ENCODE data around the gene KCNQ1OT1. TPM values are rescaled to one million over a fixed set of nuclear protein-coding genes. Genes with fewer than 3 reads are reported as not detected.

KCNQ1OT1 gene
- total and polyA plus RNA-seq, 9 of the 15 experiments (the other 6 are each of a cell fraction or from before 2014, with no cell fraction given) = 0.04 to 2.3 (median 0.74) TPM

DNA sequence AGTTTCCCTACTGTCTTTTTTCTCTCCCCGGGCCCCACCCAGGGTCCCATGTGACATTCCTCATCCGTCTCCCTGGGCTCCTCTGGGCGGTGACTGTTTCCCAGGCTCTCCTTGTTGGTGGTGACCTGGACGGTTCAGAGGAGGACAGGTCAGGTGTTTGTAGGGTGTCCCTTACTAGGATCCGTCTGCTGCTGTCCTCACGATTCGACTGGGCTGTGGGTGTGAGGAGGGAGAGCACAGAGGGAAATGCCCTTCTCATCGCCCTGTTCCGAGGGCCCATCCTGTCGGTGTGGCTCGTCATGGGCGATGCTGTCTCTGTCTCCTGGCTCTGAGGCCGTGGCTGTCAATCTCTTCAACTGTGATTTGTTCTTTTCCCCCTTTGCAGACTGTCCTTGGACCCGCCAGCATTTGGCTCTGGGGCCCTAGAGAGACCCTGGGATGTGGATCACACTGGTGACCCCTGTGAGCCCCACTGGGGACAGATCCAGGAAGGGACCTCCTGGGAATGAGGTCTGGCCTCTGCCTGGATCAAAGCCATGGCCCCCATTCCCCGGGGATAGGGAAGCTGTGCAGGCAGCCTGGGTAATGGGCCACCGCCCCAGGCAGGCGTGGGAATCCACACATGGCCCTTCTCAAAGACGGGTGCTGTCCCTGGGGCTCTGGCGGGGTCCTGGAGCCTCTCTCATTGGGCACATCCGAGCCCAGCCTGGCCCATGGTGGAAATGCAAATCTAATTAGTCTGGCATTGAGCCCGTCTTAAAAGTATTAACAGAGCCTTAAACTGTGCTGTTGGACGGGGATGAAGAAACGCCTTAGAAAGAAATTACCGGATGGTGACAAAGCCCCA is 46.8 kb upstream of the KCNQ1OT1 start (continued):
- TF ChIP-seq HCFC1 (IDR thresholded peaks at IDR 0.05; ENCODE audit: low read depth, low read length) = no peak
- TF ChIP-seq, protein P1, sequence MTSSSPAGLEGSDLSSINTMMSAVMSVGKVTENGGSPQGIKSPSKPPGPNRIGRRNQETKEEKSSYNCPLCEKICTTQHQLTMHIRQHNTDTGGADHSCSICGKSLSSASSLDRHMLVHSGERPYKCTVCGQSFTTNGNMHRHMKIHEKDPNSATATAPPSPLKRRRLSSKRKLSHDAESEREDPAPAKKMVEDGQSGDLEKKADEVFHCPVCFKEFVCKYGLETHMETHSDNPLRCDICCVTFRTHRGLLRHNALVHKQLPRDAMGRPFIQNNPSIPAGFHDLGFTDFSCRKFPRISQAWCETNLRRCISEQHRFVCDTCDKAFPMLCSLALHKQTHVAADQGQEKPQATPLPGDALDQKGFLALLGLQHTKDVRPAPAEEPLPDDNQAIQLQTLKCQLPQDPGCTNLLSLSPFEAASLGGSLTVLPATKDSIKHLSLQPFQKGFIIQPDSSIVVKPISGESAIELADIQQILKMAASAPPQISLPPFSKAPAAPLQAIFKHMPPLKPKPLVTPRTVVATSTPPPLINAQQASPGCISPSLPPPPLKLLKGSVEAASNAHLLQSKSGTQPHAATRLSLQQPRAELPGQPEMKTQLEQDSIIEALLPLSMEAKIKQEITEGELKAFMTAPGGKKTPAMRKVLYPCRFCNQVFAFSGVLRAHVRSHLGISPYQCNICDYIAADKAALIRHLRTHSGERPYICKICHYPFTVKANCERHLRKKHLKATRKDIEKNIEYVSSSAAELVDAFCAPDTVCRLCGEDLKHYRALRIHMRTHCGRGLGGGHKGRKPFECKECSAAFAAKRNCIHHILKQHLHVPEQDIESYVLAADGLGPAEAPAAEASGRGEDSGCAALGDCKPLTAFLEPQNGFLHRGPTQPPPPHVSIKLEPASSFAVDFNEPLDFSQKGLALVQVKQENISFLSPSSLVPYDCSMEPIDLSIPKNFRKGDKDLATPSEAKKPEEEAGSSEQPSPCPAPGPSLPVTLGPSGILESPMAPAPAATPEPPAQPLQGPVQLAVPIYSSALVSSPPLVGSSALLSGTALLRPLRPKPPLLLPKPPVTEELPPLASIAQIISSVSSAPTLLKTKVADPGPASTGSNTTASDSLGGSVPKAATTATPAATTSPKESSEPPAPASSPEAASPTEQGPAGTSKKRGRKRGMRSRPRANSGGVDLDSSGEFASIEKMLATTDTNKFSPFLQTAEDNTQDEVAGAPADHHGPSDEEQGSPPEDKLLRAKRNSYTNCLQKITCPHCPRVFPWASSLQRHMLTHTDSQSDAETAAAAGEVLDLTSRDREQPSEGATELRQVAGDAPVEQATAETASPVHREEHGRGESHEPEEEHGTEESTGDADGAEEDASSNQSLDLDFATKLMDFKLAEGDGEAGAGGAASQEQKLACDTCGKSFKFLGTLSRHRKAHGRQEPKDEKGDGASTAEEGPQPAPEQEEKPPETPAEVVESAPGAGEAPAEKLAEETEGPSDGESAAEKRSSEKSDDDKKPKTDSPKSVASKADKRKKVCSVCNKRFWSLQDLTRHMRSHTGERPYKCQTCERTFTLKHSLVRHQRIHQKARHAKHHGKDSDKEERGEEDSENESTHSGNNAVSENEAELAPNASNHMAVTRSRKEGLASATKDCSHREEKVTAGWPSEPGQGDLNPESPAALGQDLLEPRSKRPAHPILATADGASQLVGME (CRISPR knock-in tag; IDR thresholded peaks at IDR 0.05) = no peak

DNA sequence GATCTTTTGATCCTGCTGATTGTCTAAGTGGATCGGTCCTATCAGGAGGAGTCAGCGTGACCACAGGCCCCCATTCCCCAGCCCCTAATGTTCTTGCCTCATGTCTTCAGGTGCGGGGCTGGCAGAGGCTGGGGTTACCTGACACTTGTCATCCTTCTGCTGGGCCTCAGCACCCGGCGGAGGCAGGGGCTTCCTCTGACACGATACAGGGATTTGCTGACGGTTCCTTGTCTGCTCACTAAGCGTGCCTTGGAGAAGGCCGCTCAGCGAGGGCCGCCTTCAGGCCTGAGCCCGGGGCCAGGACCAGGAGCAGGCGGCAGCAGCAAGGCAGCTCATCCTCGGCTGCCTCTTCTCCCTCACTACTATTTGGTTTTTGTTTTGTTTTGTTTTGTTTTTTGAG is 45.7 kb upstream of the KCNQ1OT1 start:
- ATAC-seq (no peak), DNase-seq (ENCODE audit: extremely low read depth in 1 of 4, low spot score in 3 of 4) (no peak), FAIRE-seq (no peak)
- intact Hi-C loops (cut with micrococcal nuclease) = no loop called here
- no TSS peak for BruUV-seq (replicated peaks)
- Histone ChIP-seq H4K20me1 (replicated peaks; ENCODE audit: control insufficient read depth, insufficient read depth, low read length) (no peaks in the 10 kb centered on the region), H2AFZ (ENCODE audit: low read depth, low read length) (no peak overlapping the region), H3K27ac (ENCODE audit: extremely low read depth, low read depth, low read length) (no peak overlapping the region), H3K4me2 (ENCODE audit: insufficient read depth, low read length) (no peak overlapping the region), H3K27me3 (ENCODE audit: control insufficient read depth in 2 of 2, insufficient read depth in 2 of 2, low read length in 2 of 2) (no peaks in the 10 kb centered on the region), H3K9me1 (ENCODE audit: control insufficient read depth, insufficient read depth, low read length) (no peaks in the 10 kb centered on the region), H3K36me3 (ENCODE audit: control insufficient read depth, insufficient read depth, low read length) (no peaks in the 10 kb centered on the region), H3K4me1 (replicated peaks in 1 of 2; ENCODE audit: control insufficient read depth in 2 of 2, insufficient read depth in 2 of 2, low read length in 2 of 2) (peaks cover 33 to 63% of the 10 kb centered on the region in 2 experiments), H3K9me3 (replicated peaks; ENCODE audit: control insufficient read depth, insufficient read depth, low read depth, low read length) (no peaks in the 10 kb centered on the region), H3K4me3 (no peak overlapping the region), H3K9ac (ENCODE audit: insufficient read depth in 1 of 2, low read depth in 2 of 2, low read length in 2 of 2) (0 out of 4 replicates have a peak overlapping the region, but pooled peaks of 1 of the 2 experiments have one; percentile 13), H3K79me2 (ENCODE audit: control insufficient read depth, insufficient read depth, low read length) (no peaks in the 10 kb centered on the region)
- ChIA-PET POLR2A (no interaction called here), CTCF (ENCODE audit: low intra/inter-chr PET ratio) (no interaction called here)
- WGBS (ENCODE audit: insufficient coverage, low coverage, missing lambda C conversion rate) = 76% methylated on average over 14 of the region's 14 CpGs
- in situ Hi-C loops (cut with MboI) = no loop called here
- TF ChIP-seq, protein P2, sequence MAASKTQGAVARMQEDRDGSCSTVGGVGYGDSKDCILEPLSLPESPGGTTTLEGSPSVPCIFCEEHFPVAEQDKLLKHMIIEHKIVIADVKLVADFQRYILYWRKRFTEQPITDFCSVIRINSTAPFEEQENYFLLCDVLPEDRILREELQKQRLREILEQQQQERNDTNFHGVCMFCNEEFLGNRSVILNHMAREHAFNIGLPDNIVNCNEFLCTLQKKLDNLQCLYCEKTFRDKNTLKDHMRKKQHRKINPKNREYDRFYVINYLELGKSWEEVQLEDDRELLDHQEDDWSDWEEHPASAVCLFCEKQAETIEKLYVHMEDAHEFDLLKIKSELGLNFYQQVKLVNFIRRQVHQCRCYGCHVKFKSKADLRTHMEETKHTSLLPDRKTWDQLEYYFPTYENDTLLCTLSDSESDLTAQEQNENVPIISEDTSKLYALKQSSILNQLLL (CRISPR knock-in tag; IDR thresholded peaks at IDR 0.05; ENCODE audit: borderline replicate concordance) = no peak
- TF ChIP-seq ESRRA (IDR thresholded peaks at IDR 0.05; ENCODE audit: borderline replicate concordance, low read depth) = no peak
- TF ChIP-seq BACH1 (tag; IDR thresholded peaks at IDR 0.05) = no peak
- TF ChIP-seq, protein P3, sequence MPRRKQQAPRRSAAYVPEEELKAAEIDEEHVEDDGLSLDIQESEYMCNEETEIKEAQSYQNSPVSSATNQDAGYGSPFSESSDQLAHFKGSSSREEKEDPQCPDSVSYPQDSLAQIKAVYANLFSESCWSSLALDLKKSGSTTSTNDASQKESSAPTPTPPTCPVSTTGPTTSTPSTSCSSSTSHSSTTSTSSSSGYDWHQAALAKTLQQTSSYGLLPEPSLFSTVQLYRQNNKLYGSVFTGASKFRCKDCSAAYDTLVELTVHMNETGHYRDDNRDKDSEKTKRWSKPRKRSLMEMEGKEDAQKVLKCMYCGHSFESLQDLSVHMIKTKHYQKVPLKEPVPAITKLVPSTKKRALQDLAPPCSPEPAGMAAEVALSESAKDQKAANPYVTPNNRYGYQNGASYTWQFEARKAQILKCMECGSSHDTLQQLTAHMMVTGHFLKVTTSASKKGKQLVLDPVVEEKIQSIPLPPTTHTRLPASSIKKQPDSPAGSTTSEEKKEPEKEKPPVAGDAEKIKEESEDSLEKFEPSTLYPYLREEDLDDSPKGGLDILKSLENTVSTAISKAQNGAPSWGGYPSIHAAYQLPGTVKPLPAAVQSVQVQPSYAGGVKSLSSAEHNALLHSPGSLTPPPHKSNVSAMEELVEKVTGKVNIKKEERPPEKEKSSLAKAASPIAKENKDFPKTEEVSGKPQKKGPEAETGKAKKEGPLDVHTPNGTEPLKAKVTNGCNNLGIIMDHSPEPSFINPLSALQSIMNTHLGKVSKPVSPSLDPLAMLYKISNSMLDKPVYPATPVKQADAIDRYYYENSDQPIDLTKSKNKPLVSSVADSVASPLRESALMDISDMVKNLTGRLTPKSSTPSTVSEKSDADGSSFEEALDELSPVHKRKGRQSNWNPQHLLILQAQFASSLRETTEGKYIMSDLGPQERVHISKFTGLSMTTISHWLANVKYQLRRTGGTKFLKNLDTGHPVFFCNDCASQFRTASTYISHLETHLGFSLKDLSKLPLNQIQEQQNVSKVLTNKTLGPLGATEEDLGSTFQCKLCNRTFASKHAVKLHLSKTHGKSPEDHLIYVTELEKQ (CRISPR knock-in tag; IDR thresholded peaks at IDR 0.05) = no peak
